Stomach (tissue), 9 donors: ENCODE data around the gene NAIF1. TPM values are rescaled to one million over a fixed set of nuclear protein-coding genes. Genes with fewer than 3 reads are reported as not detected.

Experiments used
- DNase-seq, 2 donors: peaks; one replicate each; pipeline versions ENCODE4 v3.0.0 to v3.0.0-alpha.2; 2013 to 2019
- H3K27ac ChIP-seq, 5 donors: fragments of 200-600 bp in 4 of 5; sonication (generic) in 4 of 5; one replicate each; pipeline ENCODE4 v1.5.1; 2013 to 2019; ENCODE audit warnings: mild to moderate bottlenecking in 1 of 5, moderate library complexity in 1 of 5
- H3K27me3 ChIP-seq, 3 donors: fragments of 200-600 bp; sonication (generic); one replicate each; pipeline ENCODE4 v1.5.1; 2017 to 2019; ENCODE audit warnings: mixed run types in 1 of 3
- H3K36me3 ChIP-seq, 4 donors: fragments of 200-600 bp; sonication (generic); 1 replicate in 3 of 4; 2 replicates in 1 of 4; pipeline ENCODE4 v1.5.1; 2016 to 2019
- H3K4me1 ChIP-seq, 4 donors: fragments of 200-600 bp; sonication (generic); one replicate each; pipeline ENCODE4 v1.5.1; 2016 to 2019
- H3K4me3 ChIP-seq, 4 donors: fragments of 200-600 bp; sonication (generic) in 3 of 4; one replicate each; pipeline ENCODE4 v1.5.1; 2016 to 2019; ENCODE audit warnings: mild to moderate bottlenecking in 1 of 4
- H3K9me3 ChIP-seq, 4 donors: fragments of 200-600 bp; sonication (generic); one replicate each; pipeline ENCODE4 v1.5.1; 2016 to 2019
- CTCF ChIP-seq, 7 experiments: fragments of 450-650 bp in 4 of 7; fragments of 200-600 bp in 3 of 7; sonication (generic) in 3 of 7; IDR thresholded peaks; one replicate each; pipeline ENCODE4 v1.5.1; 2016 to 2019; ENCODE audit warnings: antibody characterized with exemption in 7 of 7, control low read depth in 2 of 7, mild to moderate bottlenecking in 1 of 7
- EP300 ChIP-seq: sonication (generic); formaldehyde crosslinking; IDR thresholded peaks from one replicate; pipeline ENCODE4 v1.6.1; 2017; ENCODE audit warnings: antibody characterized with exemption
- POLR2A ChIP-seq, 4 donors: fragments of 450-650 bp; IDR thresholded peaks; one replicate each; pipeline ENCODE4 v1.6.1; 2016; ENCODE audit warnings: antibody characterized with exemption in 4 of 4, control low read depth in 2 of 4, mild to moderate bottlenecking in 1 of 4, moderate library complexity in 1 of 4
- POLR2AphosphoS5 ChIP-seq, 3 donors: sonication (generic); formaldehyde crosslinking; IDR thresholded peaks; one replicate each; pipeline ENCODE4 v1.6.1; 2016; ENCODE audit warnings: antibody characterized with exemption in 3 of 3
- WGBS, 5 donors: extraction: QIAGEN DNeasy Blood & Tissue Kit in 3 of 5; methylation state at CpG; one replicate each; pipeline versions ENCODE4 v1.1.5 to v1.1.7; 2013 to 2018; 5-methylcytosine and 5-hydroxymethylcytosine counted together
- intact Hi-C: fragments of 100-400 bp; cut with DNase I; formaldehyde crosslinking; loops from one replicate; pipeline ENCODE4 v1.15.1; 2023; ENCODE audit warnings: low total_unique reads
- polyA plus RNA-seq, 3 donors: library from polyadenylated mRNA; stranded (reverse); fragments of 200-250 nt; gene quantifications; one replicate each; pipeline ENCODE4 v1.2.3, GENCODE V29; 2013
- total RNA-seq, 5 donors: library from RNA; depleted of rRNA; stranded (reverse); fragments of >200 nt; gene quantifications; one replicate each; pipeline versions ENCODE4 v1.1.0 to v1.2.3, GENCODE V29; 2014 to 2016
- donor health status: healthy with polysubstance abuse.
- donor health status: Bipolar disorder and iron deficiency.
- donor health status: healthy.

The NAIF1 gene
- total and polyA plus RNA-seq, 8 donors: 1.8 to 40.3 (median 7.8) TPM

- H3K4me1 ChIP-seq: peaks cover 21 to 69% (median 42%) of the 10 kb centered on the region in 4 donors
- intact Hi-C loops: no loop called here
- no peaks in the 10 kb centered on the region for H3K27me3 ChIP-seq
- WGBS, 5 donors: 55 to 74% (median 70%) methylated on average over 13 of the region's 13 CpGs
- H3K36me3 ChIP-seq: peaks cover 8 to 27% (median 25%) of the 10 kb centered on the region in 4 donors
- peak overlapping the region in 3 of 5 donors; percentile 39 to 63 (median 47) for H3K27ac ChIP-seq
- no peak for DNase-seq
- TF ChIP-seq CTCF (IDR thresholded peaks at IDR 0.05) (no peak), POLR2A (IDR thresholded peaks at IDR 0.05) (no peak), POLR2AphosphoS5 (IDR thresholded peaks at IDR 0.05) (no peak), EP300 (no peak)
- no peaks in the 10 kb centered on the region for H3K9me3 ChIP-seq
- no peak overlapping the region for H3K4me3 ChIP-seq
Observed at GRCh38 chr9:128061275-128061960, 5.7 kb downstream of the NAIF1 start.

- WGBS, 5 donors: 82 to 90% (median 86%) methylated on average over 6 of the region's 6 CpGs
- H3K4me3 ChIP-seq: no peak overlapping the region
- no peak overlapping the region for H3K27ac ChIP-seq
- H3K27me3 ChIP-seq: no peaks in the 10 kb centered on the region
- intact Hi-C loops: no loop called here
- no peak for TF ChIP-seq CTCF (IDR thresholded peaks at IDR 0.05)
- TF ChIP-seq EP300: no peak
- TF ChIP-seq POLR2A (IDR thresholded peaks at IDR 0.05): no peak
- TF ChIP-seq POLR2AphosphoS5 (IDR thresholded peaks at IDR 0.05): no peak
- peaks cover 23 to 69% (median 43%) of the 10 kb centered on the region in 4 donors for H3K4me1 ChIP-seq
- peaks cover 8 to 27% (median 25%) of the 10 kb centered on the region in 4 donors for H3K36me3 ChIP-seq
- no peak for DNase-seq
- no peaks in the 10 kb centered on the region for H3K9me3 ChIP-seq
Observed at GRCh38 chr9:128059365-128059983, 7.6 kb downstream of the NAIF1 start.

- no peak for DNase-seq
- intact Hi-C loops: no loop called here
- Histone ChIP-seq H3K36me3 (peaks cover 1 to 18% (median 17%) of the 10 kb centered on the region in 4 donors), H3K4me1 (peaks cover 23 to 64% (median 43%) of the 10 kb centered on the region in 4 donors), H3K4me3 (no peak overlapping the region), H3K9me3 (no peaks in the 10 kb centered on the region), H3K27me3 (no peaks in the 10 kb centered on the region), H3K27ac (peak overlapping the region in 4 of 5 donors; percentile 79 to 89 (median 86))
- 71 to 78% (median 73%) methylated on average over 8 of the region's 8 CpGs for WGBS, 5 donors
- TF ChIP-seq POLR2AphosphoS5 (IDR thresholded peaks at IDR 0.05) (no peak), EP300 (no peak), CTCF (IDR thresholded peaks at IDR 0.05) (no peak), POLR2A (IDR thresholded peaks at IDR 0.05) (no peak)
Observed at GRCh38 chr9:128057724-128058409, 9.3 kb downstream of the NAIF1 start.
